ENCODE results near the gene EZH1. TPM values are rescaled to one million over a fixed set of nuclear protein-coding genes. Genes with fewer than 3 reads are reported as not detected.

The EZH1 gene
- total and polyA plus RNA-seq, 2 of the 4 experiments (the other 2 are of a cell fraction), result 17.6 to 27.3 TPM

DNA sequence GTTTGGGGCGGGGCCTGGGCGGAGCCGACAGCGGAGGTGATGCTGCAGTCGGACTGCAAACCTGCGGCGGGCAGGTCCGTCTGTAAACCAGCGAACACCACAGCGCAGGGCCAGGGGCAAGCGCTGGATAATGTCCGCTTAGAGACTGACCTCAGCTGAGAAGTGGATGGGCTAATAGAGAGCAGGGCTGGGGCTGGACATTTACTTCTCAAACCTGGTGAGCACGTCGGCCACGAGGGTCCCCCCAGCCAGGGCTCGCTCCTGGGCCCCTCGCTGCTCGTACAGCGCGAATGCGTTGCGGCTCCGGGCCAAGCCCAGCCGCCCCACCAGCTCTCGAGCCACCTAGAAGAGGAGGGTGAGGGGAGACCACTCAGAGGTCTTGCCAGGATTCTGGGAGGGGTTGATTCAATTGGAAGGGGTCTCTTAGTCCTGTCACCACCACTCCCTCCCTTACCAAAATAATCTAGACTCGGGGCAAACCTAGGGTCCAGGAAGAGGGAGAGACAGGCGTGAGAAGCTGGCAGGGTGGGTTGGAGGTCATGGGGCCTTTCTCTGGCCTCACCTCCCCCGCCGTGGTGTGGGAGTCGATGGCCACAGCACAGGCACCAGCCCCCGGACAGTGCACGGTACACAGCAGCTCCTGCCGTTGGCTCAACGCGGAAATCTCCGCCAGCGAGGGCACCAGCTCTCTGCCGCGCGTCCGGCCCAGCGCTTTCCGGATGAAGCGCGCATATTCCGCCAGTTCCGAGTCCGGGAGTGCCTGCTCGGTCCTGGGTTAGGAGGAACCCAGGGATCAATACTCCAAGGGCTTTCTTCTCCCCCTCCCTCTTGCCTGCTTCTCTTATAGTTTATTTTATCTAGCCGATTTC is 73.8 kb downstream of the EZH1 start (continued):
- no peak for TF ChIP-seq MAFK (IDR thresholded peaks at IDR 0.05; ENCODE audit: low read depth, low read length)

GRCh38 chr17:42669977-42670788 is 74.7 kb downstream of the EZH1 start:
- Histone ChIP-seq H2AK5ac (ENCODE audit: low read depth, low read length) (no peak overlapping the region), H3K79me1 (ENCODE audit: low read depth in 1 of 2, low read length in 2 of 2) (peaks cover 7 to 56% of the 10 kb centered on the region in 2 experiments; a peak in 3 of 4 replicates), H3K56ac (ENCODE audit: extremely low read depth, insufficient read depth, low read length) (no peak overlapping the region), H2BK5ac (ENCODE audit: low read depth, low read length, poor library complexity, severe bottlenecking) (no peak overlapping the region), H2BK120ac (ENCODE audit: low read depth, low read length) (no peak overlapping the region), H2AFZ (replicated peaks; ENCODE audit: low read length, poor library complexity) (no peak overlapping the region), H4K20me1 (ENCODE audit: insufficient read depth, low read length) (peaks cover 37% of the 10 kb centered on the region), H3K14ac (replicated peaks; ENCODE audit: low read depth, low read length) (no peak overlapping the region), H3K9ac (ENCODE audit: low read depth, low read length) (no peak overlapping the region), H3K9me3 (ENCODE audit: control insufficient read depth, insufficient read depth, low read length) (no peaks in the 10 kb centered on the region), H2AK9ac (replicated peaks; ENCODE audit: low read depth, low read length, poor library complexity) (no peak overlapping the region), H3K23ac (ENCODE audit: low read depth, low read length) (no peak overlapping the region), H3K27ac (ENCODE audit: insufficient read depth, low read length) (no peak overlapping the region), H4K91ac (ENCODE audit: insufficient read depth, low read depth, low read length) (no peak overlapping the region), H2BK15ac (ENCODE audit: low read depth, low read length) (no peak overlapping the region), H3K4me1 (ENCODE audit: control insufficient read depth, insufficient read depth, low read length) (peaks cover 24% of the 10 kb centered on the region), H3K4ac (ENCODE audit: low read depth, low read length) (no peak overlapping the region), H3K36me3 (ENCODE audit: control insufficient read depth, insufficient read depth, low read length) (peaks cover 68% of the 10 kb centered on the region), H3K9me1 (ENCODE audit: insufficient read depth, low read length) (peaks cover 12% of the 10 kb centered on the region), H4K5ac (ENCODE audit: low read depth, low read length) (no peak overlapping the region), H3K4me2 (ENCODE audit: low read depth, low read length) (no peak overlapping the region), H3K27me3 (ENCODE audit: control insufficient read depth, insufficient read depth, low read length) (no peaks in the 10 kb centered on the region), H2BK20ac (ENCODE audit: low read depth, low read length) (no peak overlapping the region), H3K4me3 (ENCODE audit: insufficient read depth, low read depth, low read length) (no peak overlapping the region), H4K8ac (ENCODE audit: low read depth in 2 of 2, low read length in 2 of 2) (no peak overlapping the region), H3K18ac (ENCODE audit: low read depth, low read length) (no peak overlapping the region)
- in situ Hi-C loops (cut with MboI; ENCODE audit: low sequenced_read_pairs), result no loop called here
- DNase-seq, result no peak
- WGBS, 2 experiments (ENCODE audit: extremely low coverage in 2 of 2, insufficient read length in 1 of 2), result 81% methylated on average over 48 of the region's 87 CpGs; no CpG with 5 or more reads in 1 of the 2 experiments
- POLR2A ChIA-PET (ENCODE audit: unreplicated experiment), result no interaction called here
- intact Hi-C loops (cut with micrococcal nuclease), result no loop called here
- CTCF ChIA-PET, result no interaction called here
- no TSS peak for BruUV-seq (replicated peaks)
- ATAC-seq (ENCODE audit: low read depth), result no peak
- dilution Hi-C loops (cut with HindIII; ENCODE audit: low sequenced_read_pairs, unreplicated experiment), result no loop called here
- TF ChIP-seq RFX5 (IDR thresholded peaks at IDR 0.05; ENCODE audit: low read depth, low read length) (no peak), POLR2A (IDR thresholded peaks at IDR 0.05; ENCODE audit: low read depth, low read length) (no peak), MAZ (IDR thresholded peaks at IDR 0.05; ENCODE audit: borderline replicate concordance, low read depth, low read length) (no peak), CEBPB (IDR thresholded peaks at IDR 0.05; ENCODE audit: low read depth, low read length) (no peak), ELK1 (IDR thresholded peaks at IDR 0.05; ENCODE audit: borderline replicate concordance, low read depth, low read length) (no peak), FOS (IDR thresholded peaks at IDR 0.05; ENCODE audit: low read depth, low read length) (no peak), CHD1 (IDR thresholded peaks at IDR 0.05; ENCODE audit: low read depth, low read length) (no peak), MXI1 (IDR thresholded peaks at IDR 0.05; ENCODE audit: borderline replicate concordance, low read depth, low read length) (no peak), NFE2L2 (IDR thresholded peaks at IDR 0.05; ENCODE audit: low read depth, low read length) (no peak)
- TF ChIP-seq, protein P1, sequence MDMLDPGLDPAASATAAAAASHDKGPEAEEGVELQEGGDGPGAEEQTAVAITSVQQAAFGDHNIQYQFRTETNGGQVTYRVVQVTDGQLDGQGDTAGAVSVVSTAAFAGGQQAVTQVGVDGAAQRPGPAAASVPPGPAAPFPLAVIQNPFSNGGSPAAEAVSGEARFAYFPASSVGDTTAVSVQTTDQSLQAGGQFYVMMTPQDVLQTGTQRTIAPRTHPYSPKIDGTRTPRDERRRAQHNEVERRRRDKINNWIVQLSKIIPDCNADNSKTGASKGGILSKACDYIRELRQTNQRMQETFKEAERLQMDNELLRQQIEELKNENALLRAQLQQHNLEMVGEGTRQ (IDR thresholded peaks at IDR 0.05; ENCODE audit: low read depth, low read length), result no peak

Data from IMR-90 (cell line).